H1 (cell line): ENCODE results near the gene SPINDOC. TPM values are rescaled to one million over a fixed set of nuclear protein-coding genes. Genes with fewer than 3 reads are reported as not detected.
A peak's percentile ranks its signal among the peaks of the same experiment; 100 is the strongest.

Experiments
- CTCF ChIA-PET: fragments of 300-600 bp; sonication (Branson Sonifier 250); formaldehyde crosslinking; loops from one replicate; lab custom pipeline; 2021; ENCODE audit not compliant: partially characterized antibody; lab: Charles Lee
- POLR2A ChIA-PET: fragments of 300-600 bp; sonication (Branson Sonifier 250); formaldehyde crosslinking; loops from one replicate; lab custom pipeline; 2021; ENCODE audit warnings: inconsistent platforms; ENCODE audit not compliant: partially characterized antibody; lab: Charles Lee
- DNase-seq, 2 experiments: peaks; one replicate each; pipeline versions ENCODE4 v3.0.0 to v3.0.0-alpha.2; 2010 to 2022; ENCODE audit warnings: low spot score in 2 of 2, low read depth in 1 of 2, mixed read lengths in 1 of 2
- FAIRE-seq: peaks from 2 replicates; lab custom pipeline; 2011; peaks lifted over from hg19 to GRCh38; lab: Jason Lieb, UNC
- H2AFZ ChIP-seq: 2 replicates; pipeline ENCODE4 v1.8.1; 2012; ENCODE audit warnings: low read length, inconsistent platforms
- H2AK5ac ChIP-seq: 2 replicates; pipeline ENCODE4 v1.6.1; 2013; ENCODE audit warnings: low read depth, low read length
- H2BK120ac ChIP-seq: replicated peaks from 2 replicates; pipeline ENCODE3; 2013; ENCODE audit warnings: low read depth, low read length, inconsistent platforms
- H2BK12ac ChIP-seq: 2 replicates; pipeline ENCODE4 v1.6.1; 2013; ENCODE audit warnings: low read depth, low read length
- H2BK15ac ChIP-seq: 2 replicates; pipeline ENCODE4 v1.6.1; 2013; ENCODE audit warnings: low read length
- H2BK20ac ChIP-seq: 2 replicates; pipeline ENCODE4 v1.6.1; 2013; ENCODE audit warnings: low read length
- H2BK5ac ChIP-seq: 2 replicates; pipeline ENCODE4 v1.6.1; 2013; ENCODE audit warnings: low read depth, low read length
- H3K14ac ChIP-seq: 2 replicates; pipeline ENCODE4 v1.6.1; 2013; ENCODE audit warnings: inconsistent platforms; ENCODE audit not compliant: insufficient read length
- H3K18ac ChIP-seq: 2 replicates; pipeline ENCODE4 v1.6.1; 2013; ENCODE audit warnings: low read length; ENCODE audit errors: extremely low read depth
- H3K23ac ChIP-seq: 2 replicates; pipeline ENCODE4 v1.6.1; 2013; ENCODE audit warnings: inconsistent platforms; ENCODE audit not compliant: insufficient read length
- H3K23me2 ChIP-seq: 2 replicates; pipeline ENCODE4 v1.6.1; 2013; ENCODE audit warnings: low read depth, low read length
- H3K27ac ChIP-seq: 2 replicates; pipeline ENCODE4 v1.6.1; 2011; ENCODE audit warnings: low read depth, low read length, inconsistent platforms
- H3K27me3 ChIP-seq, 4 experiments: replicated peaks in 1 of 4; 1 replicate in 1 of 4; 2 replicates in 3 of 4; pipeline versions ENCODE4 v1.6.1 to v1.8.1; 2011 to 2013; ENCODE audit warnings: low read length in 3 of 4, mild to moderate bottlenecking in 3 of 4, inconsistent platforms in 2 of 4, mixed read lengths in 2 of 4, moderate library complexity in 1 of 4; ENCODE audit not compliant: control insufficient read depth in 3 of 4, insufficient read depth in 3 of 4; ENCODE audit errors: extremely low read depth in 1 of 4
- H3K36me3 ChIP-seq, 4 experiments: 2 replicates each; pipeline versions ENCODE4 v1.6.1 to v1.8.1; 2011 to 2013; ENCODE audit warnings: mild to moderate bottlenecking in 4 of 4, low read length in 3 of 4, moderate library complexity in 2 of 4, control low read depth in 1 of 4, inconsistent platforms in 1 of 4; ENCODE audit not compliant: insufficient read depth in 4 of 4, control insufficient read depth in 2 of 4
- H3K4ac ChIP-seq: replicated peaks from 2 replicates; pipeline ENCODE3; 2013; ENCODE audit warnings: low read length, low read depth, mixed read lengths, inconsistent platforms; ENCODE audit not compliant: insufficient read length
- H3K4me1 ChIP-seq, 4 experiments: replicated peaks in 1 of 4; 1 replicate in 1 of 4; 2 replicates in 3 of 4; pipeline versions ENCODE4 v1.6.1 to v1.8.1; 2011 to 2013; ENCODE audit warnings: low read length in 3 of 4, inconsistent platforms in 2 of 4, mixed read lengths in 1 of 4; ENCODE audit not compliant: insufficient read depth in 4 of 4, control insufficient read depth in 3 of 4
- H3K4me2 ChIP-seq, 2 experiments: 2 replicates each; pipeline versions ENCODE4 v1.6.1 to v1.8.1; 2011 to 2013; ENCODE audit warnings: low read depth in 2 of 2, low read length in 2 of 2, control low read depth in 1 of 2, inconsistent platforms in 1 of 2, mild to moderate bottlenecking in 1 of 2; ENCODE audit not compliant: insufficient read depth in 1 of 2
- H3K4me3 ChIP-seq, 4 experiments: fragments of 200-600, 300-600 bp in 1 of 4; sonication (generic), shearing (Covaris generic), sonication (Bioruptor Twin) in 1 of 4; 2 replicates each; pipeline versions ENCODE4 v1.5.1 to v1.8.1; 2011 to 2016; ENCODE audit warnings: low read length in 4 of 4, low read depth in 3 of 4, control low read depth in 2 of 4, inconsistent platforms in 2 of 4, mild to moderate bottlenecking in 2 of 4, mixed read lengths in 1 of 4, moderate library complexity in 1 of 4; ENCODE audit not compliant: insufficient read depth in 2 of 4; ENCODE audit errors: extremely low read depth in 1 of 4
- H3K56ac ChIP-seq: replicated peaks from 2 replicates; pipeline ENCODE3; 2013; ENCODE audit warnings: low read depth, mild to moderate bottlenecking, mixed read lengths, low read length, inconsistent platforms; ENCODE audit not compliant: insufficient read length
- H3K79me1 ChIP-seq: 2 replicates; pipeline ENCODE4 v1.6.1; 2013; ENCODE audit warnings: low read depth, low read length, control low read depth
- H3K79me2 ChIP-seq, 2 experiments: 2 replicates each; pipeline versions ENCODE4 v1.6.1 to v1.8.1; 2012 to 2013; ENCODE audit warnings: low read length in 2 of 2, mild to moderate bottlenecking in 2 of 2, inconsistent platforms in 1 of 2; ENCODE audit not compliant: insufficient read depth in 2 of 2, control insufficient read depth in 1 of 2
- H3K9ac ChIP-seq, 4 experiments: replicated peaks in 1 of 4; 1 replicate in 1 of 4; 2 replicates in 3 of 4; pipeline versions ENCODE4 v1.6.1 to v1.8.1; 2011 to 2013; ENCODE audit warnings: low read depth in 3 of 4, low read length in 3 of 4, control low read depth in 2 of 4, mild to moderate bottlenecking in 2 of 4, moderate library complexity in 2 of 4, inconsistent platforms in 1 of 4; ENCODE audit errors: extremely low read depth in 1 of 4
- H3K9me3 ChIP-seq, 2 experiments: 2 replicates each; pipeline versions ENCODE4 v1.6.1 to v1.8.1; 2012 to 2013; ENCODE audit warnings: mild to moderate bottlenecking in 2 of 2, moderate library complexity in 2 of 2, control low read depth in 1 of 2, inconsistent platforms in 1 of 2, low read depth in 1 of 2, low read length in 1 of 2, mixed read lengths in 1 of 2; ENCODE audit not compliant: insufficient read depth in 2 of 2
- H4K20me1 ChIP-seq, 2 experiments: replicated peaks in 1 of 2; 2 replicates each; pipeline versions ENCODE3 to v1.8.1; 2011 to 2013; ENCODE audit warnings: inconsistent platforms in 2 of 2, low read length in 2 of 2, mild to moderate bottlenecking in 1 of 2; ENCODE audit not compliant: insufficient read depth in 2 of 2, control insufficient read depth in 1 of 2
- H4K5ac ChIP-seq: 2 replicates; pipeline ENCODE4 v1.6.1; 2013; ENCODE audit warnings: low read length, low read depth, mixed read lengths, inconsistent platforms; ENCODE audit not compliant: insufficient read length
- H4K8ac ChIP-seq: 2 replicates; pipeline ENCODE4 v1.8.0; 2013; ENCODE audit warnings: mild to moderate bottlenecking, moderate library complexity, low read length, inconsistent platforms; ENCODE audit not compliant: insufficient read depth; ENCODE audit errors: extremely low read depth
- H4K91ac ChIP-seq: replicated peaks from 2 replicates; pipeline ENCODE3; 2013; ENCODE audit warnings: low read length, mixed read lengths, inconsistent platforms; ENCODE audit not compliant: insufficient read length
- BACH1 ChIP-seq: IDR thresholded peaks from 2 replicates; pipeline ENCODE4 v1.6.1; 2012; ENCODE audit warnings: low read length, improper control_type of control experiment
- KDM1A ChIP-seq: fragments of 200-600, 300-600 bp; sonication (generic); IDR thresholded peaks from 2 replicates; pipeline ENCODE4 v1.7.1; 2016; ENCODE audit warnings: mild to moderate bottlenecking, low read length, borderline replicate concordance
- WGBS, 2 experiments: shearing (Covaris generic) in 1 of 2; methylation state at CpG; one replicate each; pipeline versions ENCODE4 v1.1.6 to v1.1.7; 2013 to 2015; ENCODE audit warnings: low lambda C conversion rate in 2 of 2, mixed read lengths in 2 of 2, inconsistent platforms in 1 of 2, low coverage in 1 of 2, missing lambda C conversion rate in 1 of 2; ENCODE audit not compliant: insufficient replicate concordance in 2 of 2, insufficient coverage in 1 of 2, insufficient read length in 1 of 2; ENCODE audit errors: extremely low coverage in 1 of 2, missing lambda C conversion rate in 1 of 2; 5-methylcytosine and 5-hydroxymethylcytosine counted together
- polyA plus RNA-seq, 7 experiments: library from polyadenylated mRNA; depleted of rRNA in 3 of 7; stranded (reverse) in 5 of 7; unstranded in 2 of 7; fragments of >200 nt in 5 of 7; fragments of 200-250 nt in 2 of 7; gene quantifications; 1 replicate in 5 of 7; 2 replicates in 1 of 7; 4 replicates in 1 of 7; pipeline versions ENCODE4 v1.2.1 to v1.2.3, GENCODE V29; 2011 to 2013; ENCODE audit warnings: missing spikeins in 2 of 7, mixed read lengths in 2 of 7
- total RNA-seq: library from RNA; stranded (reverse); fragmentation: NEBNext Ultra II Directional; extraction: Animal tissue kit (Norgen Biotek cat#: 25700); gene quantifications from 2 replicates; pipeline ENCODE4 v1.2.1, GENCODE V29; 2021

SPINDOC gene
- total and polyA plus RNA-seq, 2 of the 8 experiments (the other 6 are each of a cell fraction or from before 2014, with no cell fraction given) = 78.7 to 99.7 TPM

DNA sequence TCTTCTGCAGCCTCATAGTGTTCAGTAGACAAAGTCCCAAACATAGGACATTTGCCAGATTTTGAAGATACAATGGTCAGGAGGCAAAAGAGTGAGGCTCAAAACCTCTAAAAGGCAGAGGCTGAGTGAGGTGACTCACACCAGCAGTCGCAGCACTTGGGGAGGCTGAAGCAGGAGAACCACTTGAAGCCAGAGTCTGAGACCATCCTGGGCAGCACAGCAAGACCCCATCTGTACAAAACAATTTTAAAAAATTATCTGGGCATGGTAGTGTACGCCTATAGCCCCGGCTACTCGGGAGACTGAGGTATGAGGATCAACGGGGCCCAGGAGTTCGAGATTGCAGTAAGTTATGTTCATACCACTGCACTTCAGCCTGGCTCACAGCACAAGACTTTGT, 30.5 kb upstream of the SPINDOC start:
- 89% methylated on average over 6 of the region's 6 CpGs; no CpG with 5 or more reads in 1 of the 2 experiments for WGBS, 2 experiments
- DNase-seq = no peak
- Histone ChIP-seq H3K9ac (no peak overlapping the region), H3K27me3 (no peaks in the 10 kb centered on the region), H3K23me2 (no peaks in the 10 kb centered on the region), H2BK5ac (no peak overlapping the region), H4K20me1 (no peaks in the 10 kb centered on the region), H3K27ac (no peak overlapping the region), H3K79me2 (no peaks in the 10 kb centered on the region)
- TF ChIP-seq KDM1A = 0 out of 2 replicates have a peak, but pooled peaks have one; percentile 18
- TF ChIP-seq BACH1 = no peak
- TF ChIP-seq, all 59 proteins: peak for 1
- H4K91ac ChIP-seq = no peak overlapping the region
- H3K4me2 ChIP-seq = no peak overlapping the region
- no peaks in the 10 kb centered on the region for H3K9me3 ChIP-seq
- peak overlapping the region; percentile 29; the same call in 1 of the 2 replicates for H4K8ac ChIP-seq
- no peak overlapping the region for H3K4me3 ChIP-seq
- CTCF ChIA-PET = interaction anchor here (1.4 to 2.2 kb wide), 2 partner anchors 15 to 143 kb away, joined by 4 to 9 read pairs; no protein-coding TSS in a partner anchor
- H3K79me1 ChIP-seq = no peaks in the 10 kb centered on the region
- H4K5ac ChIP-seq = no peak overlapping the region
- H2AFZ ChIP-seq = no peak overlapping the region
- POLR2A ChIA-PET = interaction anchor here (0.7 to 4.2 kb wide), 5 partner anchors 10 to 28 kb away, joined by 3 to 21 read pairs (median 3); no protein-coding TSS in a partner anchor
- H3K14ac ChIP-seq = no peak overlapping the region
- H2BK120ac ChIP-seq = no peak overlapping the region
- no peak overlapping the region for H3K18ac ChIP-seq
- H2BK12ac ChIP-seq = no peak overlapping the region
- peaks cover 2 to 5% (median 4%) of the 10 kb centered on the region in 4 experiments; a peak in 4 of 7 replicates for H3K4me1 ChIP-seq
- no peak overlapping the region for H2BK15ac ChIP-seq
- H2BK20ac ChIP-seq = no peak overlapping the region
- no peak overlapping the region for H3K23ac ChIP-seq
- H2AK5ac ChIP-seq = no peak overlapping the region
- H3K4ac ChIP-seq = no peak overlapping the region
- no peak for FAIRE-seq
- H3K56ac ChIP-seq = no peak overlapping the region
- no peaks in the 10 kb centered on the region for H3K36me3 ChIP-seq
